Measurements from ENCODE around the gene LONP2. TPM values are rescaled to one million over a fixed set of nuclear protein-coding genes. Genes with fewer than 3 reads are reported as not detected.
"Not testable (repeated sequence)": the region's sequence is repeated elsewhere in the genome, so short reads cannot be mapped to it uniquely, and the experiment has no call there.

LONP2 gene
- total RNA-seq, 1 donor from 2014 or later, result 81.9 TPM

DNA sequence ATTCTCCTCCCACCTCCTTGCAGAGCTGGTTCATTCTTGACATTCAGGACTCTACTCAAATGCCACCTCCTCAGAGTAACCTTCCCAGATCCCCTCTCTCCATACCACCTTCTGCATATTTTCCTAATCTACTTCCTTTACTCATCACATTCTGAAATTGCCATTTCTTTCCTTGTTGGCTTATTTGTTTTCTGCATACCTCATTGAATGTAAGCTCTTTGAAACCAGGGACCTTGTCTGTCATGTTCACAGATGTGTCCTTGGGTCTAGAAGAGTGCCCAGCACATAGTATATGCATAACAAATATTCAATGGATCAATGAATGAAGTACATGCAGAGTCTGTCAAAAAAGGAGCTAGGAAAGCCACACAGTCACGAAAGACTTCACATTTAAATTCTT lies 7.8 kb upstream of the LONP2 start:
- DNase-seq, result no peak

DNA sequence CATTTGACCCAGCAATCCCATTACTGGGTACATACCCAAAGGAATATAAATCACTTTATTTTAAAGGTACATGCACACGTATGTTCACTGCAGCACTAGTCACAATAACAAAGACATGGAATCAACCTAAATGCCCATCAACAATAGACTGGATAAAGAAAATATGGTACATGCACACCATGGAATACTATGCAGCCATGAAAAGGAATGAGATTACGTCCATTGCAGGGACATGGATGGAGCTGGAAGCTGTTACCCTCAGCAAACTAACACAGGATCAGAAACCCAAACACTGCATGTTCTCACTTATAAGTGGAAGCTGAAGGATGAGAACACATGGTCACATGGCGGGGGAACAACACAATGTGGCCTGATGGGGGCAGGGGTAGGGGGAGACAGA lies 4.0 kb upstream of the LONP2 start:
- DNase-seq, result not testable (repeated sequence)

DNA sequence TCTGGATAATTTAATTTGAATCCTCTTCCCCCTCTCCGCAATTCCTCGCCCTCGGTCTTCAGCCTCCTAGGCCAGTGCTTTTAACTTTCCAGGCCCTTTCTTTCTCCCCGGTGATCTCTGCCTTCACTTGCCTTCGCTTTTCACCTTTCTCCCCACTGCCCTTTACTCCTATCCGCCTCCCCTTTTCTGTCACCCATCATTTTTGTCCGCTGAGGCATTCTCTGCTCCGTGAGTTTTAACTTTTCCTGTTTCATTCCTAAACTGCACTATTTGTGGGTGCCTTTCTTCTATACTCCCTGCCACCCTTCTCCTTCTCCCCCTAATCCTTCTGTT lies 729 bp downstream of the LONP2 start:
- no peak for DNase-seq

DNA sequence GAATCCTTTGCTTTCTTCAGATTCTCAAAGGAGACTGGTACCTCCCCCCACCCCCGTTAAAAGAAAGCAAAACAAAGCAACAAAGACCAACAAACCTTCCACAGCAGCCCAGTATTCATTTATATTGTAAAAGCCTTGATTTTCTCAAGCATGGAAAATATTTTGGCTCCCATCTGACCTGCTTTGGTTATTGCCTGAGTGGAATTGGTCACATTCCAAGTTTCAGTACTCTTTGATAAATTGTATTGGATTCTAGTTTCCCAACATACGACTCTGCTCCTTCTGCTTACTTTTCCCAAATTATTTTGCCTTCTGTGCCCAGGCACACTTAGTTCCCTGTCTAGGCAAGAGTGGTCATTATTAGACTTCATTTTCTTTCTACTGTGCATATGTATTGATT lies 2.0 kb downstream of the LONP2 start:
- DNase-seq, result no peak

DNA sequence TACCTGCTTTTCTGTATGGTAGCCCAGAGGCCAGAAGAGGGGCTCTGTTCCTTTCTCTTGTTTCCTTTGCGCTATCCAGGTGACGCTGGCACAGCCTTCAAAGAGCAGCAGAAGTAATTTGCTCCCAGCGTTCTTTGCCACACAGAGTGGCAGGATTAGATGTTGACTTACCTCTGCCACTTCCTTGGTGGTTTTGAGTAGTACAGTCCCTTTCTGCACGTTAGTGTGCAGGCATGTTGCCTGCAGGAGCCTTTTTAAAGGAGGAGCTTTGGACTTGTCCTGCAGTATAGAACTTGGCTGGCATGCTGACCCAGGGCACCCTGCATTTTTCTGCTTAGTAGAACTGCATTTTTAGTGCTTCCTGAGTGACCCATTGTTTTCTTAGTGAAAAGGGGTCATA lies 3.2 kb downstream of the LONP2 start, which contains the start of gene ABCC11:
TSS of gene ABCC11 (minus strand) at position 229 of the 400 bp plus-strand sequence. CDS start 15,618 bp downstream, outside the sequence.
- DNase-seq, result no peak

DNA sequence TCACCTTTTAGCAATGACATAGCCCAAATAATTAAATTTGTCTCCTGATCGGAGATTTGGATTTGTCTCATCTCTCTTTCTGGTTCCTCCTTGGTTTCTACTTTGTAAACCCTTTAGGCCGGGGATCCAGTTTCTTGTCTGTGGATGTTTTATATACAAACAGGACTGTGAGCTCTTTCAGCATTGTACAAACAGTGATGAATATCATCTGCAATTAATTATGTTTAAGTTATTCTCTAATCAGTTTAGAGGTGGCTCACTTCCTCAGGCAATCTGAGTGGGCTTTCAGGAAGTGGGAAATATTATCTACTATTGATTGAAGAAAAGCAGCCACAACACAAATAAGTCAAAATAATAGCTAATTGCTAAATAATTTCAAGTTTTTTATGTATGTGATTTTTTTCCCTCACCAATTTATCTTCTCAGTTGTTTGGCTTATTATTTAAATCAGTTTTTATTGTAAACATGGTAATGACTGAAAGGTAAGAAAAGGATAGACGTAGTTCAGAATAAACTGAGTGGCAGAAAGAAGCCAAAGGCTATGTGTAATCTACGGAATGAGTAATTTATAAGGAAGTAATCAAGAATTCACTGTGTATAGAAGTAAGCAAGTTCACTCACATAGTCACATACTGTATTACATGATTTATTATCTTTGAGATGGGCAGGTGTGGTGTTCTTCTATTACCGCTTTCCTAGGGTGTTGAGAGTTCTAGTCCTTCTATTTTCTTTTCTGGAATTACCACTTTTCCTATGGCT lies 6.6 kb downstream of the LONP2 start:
- DNase-seq, result no peak

DNA sequence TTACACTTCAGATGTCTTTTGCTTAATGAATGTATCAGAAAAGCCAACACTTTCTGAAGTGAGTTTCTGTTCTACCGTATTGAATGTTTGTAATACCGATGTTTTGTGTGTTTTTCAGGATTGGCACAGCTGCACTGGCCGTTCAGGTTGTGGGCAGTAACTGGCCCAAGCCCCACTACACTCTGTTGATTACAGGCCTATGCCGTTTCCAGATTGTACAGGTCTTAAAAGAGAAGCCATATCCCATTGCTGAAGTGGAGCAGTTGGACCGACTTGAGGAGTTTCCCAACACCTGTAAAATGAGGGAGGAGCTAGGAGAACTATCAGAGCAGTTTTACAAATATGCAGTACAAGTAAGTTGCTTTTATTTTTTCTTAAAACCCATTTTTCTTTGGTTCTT lies 7.9 kb downstream of the LONP2 start:
- no peak for DNase-seq

DNA sequence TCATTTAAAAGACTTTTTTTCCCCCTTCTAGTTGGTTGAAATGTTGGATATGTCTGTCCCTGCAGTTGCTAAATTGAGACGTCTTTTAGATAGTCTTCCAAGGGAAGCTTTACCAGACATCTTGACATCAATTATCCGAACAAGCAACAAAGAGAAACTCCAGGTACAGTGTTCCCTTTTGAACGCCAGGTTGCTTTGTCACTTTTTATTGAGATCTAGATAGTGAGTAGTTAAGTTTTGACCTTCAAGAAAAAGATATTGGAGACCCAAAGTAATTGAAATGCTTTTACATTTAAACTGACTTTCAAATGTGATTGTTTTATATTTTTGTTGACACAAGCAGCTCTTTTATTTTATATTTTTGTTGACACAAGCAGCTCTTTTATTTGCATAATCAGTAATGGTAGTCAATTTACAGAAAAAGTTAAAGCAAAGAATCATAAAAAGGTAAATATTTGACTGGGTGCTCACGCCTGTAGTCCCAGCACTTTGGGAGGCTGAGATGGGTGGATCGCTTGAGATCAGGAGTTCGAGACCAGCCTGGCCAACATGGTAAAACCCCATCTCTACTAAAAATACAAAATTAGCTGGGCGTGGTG lies 12.6 kb downstream of the LONP2 start:
- DNase-seq, result no peak

DNA sequence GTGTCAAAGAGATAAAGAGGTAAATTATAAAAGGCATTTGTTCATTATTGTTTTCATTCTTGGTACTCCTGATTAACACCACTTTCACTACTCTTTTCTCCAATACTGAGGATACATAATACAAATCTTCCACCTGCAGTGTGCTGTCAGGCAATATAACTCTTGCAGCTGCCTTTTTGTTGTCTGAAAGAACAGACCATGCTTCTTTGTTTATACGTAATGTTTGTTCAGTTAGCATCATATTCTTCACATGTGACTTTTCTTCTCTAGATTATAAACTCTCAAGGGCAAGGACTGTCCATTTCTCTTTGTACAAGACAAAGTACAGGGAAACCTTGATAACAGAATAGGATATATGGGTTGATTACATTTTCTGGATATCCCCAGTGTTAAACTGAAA lies 17.5 kb downstream of the LONP2 start:
- DNase-seq, result no peak

DNA sequence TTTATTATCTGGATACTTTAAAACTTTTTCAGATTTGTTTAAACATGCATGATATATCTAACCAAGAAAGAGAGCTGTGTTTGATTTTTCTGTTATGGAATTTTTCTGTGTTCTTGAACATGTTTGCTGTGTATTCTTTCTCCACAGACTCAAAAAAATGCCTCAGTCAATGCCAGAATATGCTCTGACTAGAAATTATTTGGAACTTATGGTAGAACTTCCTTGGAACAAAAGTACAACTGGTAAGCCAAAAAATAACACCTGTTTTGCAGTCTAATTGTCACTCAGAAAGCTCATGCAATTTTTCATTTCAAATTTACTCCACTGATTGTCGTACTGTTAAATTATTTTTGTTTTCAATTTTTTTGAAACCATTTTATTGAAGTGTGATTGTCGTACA lies 18.5 kb downstream of the LONP2 start:
- DNase-seq, result no peak

DNA sequence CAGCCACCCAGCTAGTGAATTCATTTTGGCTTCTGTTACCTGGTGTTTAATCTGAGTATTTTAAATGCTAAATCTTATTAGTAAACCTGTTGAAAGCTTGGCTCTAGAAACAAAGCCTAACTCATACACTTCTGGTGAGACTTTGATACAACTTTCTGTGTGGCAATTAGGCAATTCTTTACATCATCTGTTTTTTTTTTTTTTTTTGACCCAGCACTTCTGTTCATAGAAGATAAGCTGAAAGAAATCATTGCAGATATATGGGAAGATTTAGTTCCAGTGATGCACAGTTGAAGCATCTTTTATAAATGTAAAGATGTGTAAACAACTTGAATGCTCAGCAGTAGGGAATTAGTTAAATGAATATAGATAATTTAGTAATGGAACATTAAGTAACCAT lies 24.9 kb downstream of the LONP2 start:
- no peak for DNase-seq

DNA sequence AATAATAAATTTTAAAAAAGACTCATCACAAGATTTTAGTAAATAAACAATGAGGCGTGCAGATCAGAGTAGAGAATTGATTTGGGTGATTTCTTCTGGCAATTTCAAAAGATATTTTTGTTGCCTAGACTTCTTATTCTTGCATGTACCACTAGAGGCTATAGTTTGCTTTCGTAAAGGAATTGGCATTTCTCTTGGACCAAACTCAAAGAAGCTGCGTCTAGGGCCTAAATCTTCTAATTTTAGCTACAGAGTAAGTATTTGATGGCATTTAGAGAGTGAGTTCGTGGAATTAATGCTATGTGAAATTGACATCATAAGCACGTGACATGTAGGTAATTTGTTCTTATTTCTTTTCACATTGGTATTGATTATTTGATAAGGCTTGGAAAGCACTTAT lies 27.6 kb downstream of the LONP2 start:
- no peak for DNase-seq

DNA sequence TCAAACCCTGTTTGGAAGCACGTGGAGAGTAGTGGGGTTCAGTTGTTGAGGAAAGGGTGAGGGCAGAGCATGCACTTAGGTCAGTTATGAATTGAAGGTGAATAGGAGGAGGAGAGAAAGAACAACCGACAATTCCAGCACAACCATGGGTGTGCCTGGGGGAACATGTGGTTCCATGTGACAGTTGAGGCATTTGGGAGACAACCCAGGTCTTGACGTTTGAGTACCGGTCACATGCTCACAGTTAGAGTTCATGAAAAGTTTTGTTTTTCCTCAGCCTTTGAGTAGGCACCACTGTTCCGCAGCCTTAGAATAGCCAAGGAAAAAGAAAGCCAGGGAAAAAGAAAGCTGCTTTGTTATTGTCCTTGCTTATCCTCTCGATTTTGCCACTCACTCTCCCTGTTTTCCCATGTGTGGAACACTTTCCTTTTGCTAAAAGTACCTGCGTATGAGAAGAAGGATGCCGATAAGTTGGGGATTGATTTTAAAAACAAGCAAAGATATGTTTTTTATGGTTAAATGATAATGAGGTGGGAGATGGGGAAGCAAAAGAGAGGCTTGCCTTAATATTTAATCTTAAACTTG lies 28.8 kb downstream of the LONP2 start:
- DNase-seq, result no peak

DNA sequence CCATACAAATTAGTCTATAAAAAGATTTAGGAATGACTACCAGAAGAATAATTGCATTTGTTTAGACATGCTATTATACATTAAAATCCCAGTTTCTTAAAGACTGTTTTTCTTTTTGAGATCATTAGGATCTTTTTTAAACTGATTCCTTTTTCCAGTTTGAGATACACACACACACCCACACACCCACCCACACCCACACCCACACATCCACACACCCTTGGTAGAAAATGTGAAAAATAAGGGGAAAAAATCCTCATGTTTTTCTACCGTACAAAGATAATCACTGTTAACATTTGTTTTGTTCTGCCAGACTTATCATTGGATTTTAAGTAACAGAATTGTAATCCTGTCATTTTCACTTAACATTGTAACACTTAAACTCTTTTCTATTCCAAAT lies 30.4 kb downstream of the LONP2 start:
- no peak for DNase-seq

DNA sequence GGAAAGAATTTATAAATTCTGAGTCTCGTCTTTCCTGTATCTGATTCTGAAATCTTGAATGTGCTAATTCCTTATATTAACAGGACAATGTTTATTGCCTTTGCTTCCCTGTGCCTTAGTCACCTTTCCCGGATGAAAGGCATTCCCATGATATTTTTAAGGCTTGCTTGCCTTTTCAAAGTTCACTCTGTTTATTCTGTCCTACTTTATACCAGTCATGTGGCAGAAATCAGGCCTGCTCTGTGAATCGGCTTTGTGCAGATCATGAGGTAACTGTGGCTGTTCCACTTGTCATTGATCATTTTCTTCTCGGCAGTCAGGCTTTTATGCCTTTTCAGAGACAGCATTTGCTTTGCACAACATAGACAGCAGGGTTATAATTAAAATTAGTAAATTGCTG lies 32.0 kb downstream of the LONP2 start:
- no peak for DNase-seq

DNA sequence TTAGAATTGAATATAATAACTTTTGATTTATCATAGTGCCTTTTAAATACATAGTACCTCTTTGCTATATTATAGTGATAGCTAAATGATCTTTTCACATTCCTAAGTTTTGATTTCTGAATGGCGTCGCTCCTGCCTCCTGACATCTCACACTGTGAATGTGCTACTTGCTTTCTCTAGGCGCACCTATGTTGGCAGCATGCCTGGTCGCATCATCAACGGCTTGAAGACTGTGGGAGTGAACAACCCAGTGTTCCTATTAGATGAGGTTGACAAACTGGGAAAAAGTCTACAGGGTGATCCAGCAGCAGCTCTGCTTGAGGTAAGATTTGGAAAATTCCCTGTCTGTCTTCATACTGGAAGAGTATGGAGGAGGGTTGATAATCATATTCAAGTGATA lies 33.1 kb downstream of the LONP2 start:
- DNase-seq, result no peak

DNA sequence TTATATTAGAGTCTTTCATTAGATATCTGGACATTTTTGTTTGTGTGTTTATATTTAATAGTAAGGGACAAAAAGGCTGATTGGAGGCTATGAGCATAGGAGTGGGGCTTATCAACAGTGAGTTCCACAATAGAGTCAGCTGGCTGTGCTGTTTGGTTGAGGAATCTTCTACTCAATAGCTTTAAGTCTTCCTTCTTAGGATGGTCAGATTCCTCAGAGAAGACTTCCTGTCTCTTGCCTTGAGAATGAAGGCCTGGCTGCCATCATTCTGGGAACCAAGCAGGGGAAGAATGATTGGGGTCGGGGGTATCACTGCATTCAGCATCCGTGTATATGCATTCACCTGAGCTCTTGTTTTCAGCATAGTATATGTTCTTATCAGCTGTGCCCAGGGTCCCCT lies 35.1 kb downstream of the LONP2 start:
- no peak for DNase-seq

DNA sequence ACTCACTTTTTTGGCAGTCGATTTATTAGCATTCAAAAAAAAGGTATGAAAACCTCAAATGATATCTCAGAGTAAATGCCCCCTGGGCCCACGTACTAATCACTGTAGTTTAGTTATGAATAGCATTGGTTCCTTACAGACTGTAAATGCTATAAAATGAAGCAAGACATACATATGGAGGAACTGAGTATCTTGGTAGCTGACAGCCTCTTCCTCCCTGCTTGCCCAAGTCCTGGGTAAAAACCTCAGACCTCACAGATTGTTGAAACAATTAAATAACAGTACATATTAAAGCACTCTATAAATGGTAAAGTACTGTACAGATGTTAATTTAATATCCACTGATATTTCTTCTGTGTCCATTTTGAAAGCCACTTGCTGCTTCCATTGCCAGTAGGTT lies 36.4 kb downstream of the LONP2 start:
- DNase-seq, result no peak

DNA sequence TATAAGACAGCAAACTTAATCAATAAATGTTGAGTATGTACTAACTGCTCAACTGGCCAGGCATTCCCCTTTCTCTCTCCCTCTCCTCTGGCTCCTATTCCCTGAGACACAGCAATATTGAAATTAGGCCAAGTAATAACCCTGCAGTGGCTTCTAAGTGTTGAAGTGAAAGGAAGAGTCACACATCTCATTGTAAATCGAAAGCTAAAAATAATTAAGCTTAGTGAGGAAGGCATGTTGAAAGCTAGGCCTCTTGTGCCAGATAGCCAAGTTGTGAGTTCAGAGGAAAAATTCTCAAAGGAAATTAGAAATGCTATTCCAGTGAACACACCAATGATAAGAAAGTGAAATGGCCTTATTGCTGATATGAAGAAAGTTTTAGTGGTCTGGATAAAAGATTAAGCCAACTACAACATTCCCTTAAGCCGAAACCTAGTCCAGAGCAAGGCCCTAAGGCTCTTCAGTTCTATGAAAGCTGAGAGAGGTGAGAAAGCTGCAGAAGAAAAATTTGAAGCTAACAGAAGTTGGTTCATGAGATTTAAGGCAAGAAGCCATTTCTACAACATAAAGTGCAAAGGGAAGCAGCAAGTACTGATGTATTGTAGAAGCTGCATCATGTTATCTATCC lies 38.6 kb downstream of the LONP2 start:
- DNase-seq, result no peak

DNA sequence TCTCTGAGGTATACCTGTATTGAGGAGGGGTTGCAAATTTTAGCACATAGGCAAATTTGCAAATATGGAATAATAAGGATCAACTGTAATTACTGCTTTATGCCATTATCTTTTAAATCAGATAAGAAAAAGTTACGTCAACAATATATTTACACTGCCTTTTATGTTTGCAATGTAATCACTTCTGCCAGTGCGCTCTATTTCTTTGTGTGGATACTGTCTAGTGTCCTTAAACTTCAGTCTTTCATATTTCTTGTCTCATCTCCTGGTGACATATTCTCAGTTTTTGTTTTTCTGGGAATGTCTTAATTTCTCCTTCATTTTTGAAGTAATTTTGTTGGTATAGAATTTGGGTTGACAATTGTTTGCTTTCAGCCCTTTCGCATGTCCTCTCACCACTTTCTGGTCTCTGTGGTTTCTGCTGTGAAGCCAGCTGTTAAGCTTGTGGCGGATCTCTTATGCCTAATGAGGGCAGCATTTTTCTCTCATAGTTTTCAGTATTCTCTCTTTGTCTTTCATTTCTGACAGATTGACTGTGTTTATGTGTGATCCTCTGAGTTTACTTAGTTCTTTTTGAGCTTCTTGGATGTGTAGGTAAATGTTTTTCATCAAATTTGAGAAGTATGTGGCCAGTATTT lies 40.8 kb downstream of the LONP2 start:
- DNase-seq, result no peak

DNA sequence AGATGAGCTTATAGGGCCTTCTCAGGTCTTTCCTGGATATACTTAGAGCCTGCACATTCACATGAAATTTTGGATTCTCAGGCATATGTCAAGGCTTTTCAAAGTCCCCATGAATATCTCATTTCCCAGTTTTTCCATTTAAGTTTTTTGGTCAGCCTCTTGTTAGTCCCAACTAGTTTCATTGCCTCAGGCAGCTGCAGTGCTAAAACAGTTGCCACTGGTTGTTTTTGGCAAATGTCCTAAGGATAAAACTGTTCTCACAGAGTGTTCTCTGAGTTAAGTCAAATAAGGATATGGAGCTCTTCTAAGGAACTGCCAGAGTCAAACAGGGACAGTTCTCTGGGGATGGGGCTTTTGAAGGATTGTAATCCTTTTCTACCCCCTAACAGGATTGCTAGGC lies 43.1 kb downstream of the LONP2 start:
- DNase-seq, result no peak

DNA sequence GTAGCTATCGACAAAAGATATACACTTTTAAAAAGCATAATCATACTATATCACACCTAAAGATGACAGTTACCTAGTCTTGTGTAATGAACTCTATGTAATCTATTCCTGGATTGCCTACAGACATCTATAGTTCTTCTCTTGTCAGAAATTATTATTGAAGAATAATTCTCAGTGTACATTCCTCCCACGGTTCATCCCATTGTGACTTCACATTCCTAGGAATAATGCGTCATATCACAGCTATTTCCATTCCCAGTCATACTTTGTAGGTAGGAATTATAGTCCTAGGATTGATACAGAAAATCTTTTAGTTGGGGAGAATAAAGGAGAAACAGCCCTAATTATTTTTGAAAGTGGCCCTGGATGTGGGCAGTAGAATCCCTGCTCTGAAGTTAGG lies 47.2 kb downstream of the LONP2 start:
- DNase-seq, result no peak

DNA sequence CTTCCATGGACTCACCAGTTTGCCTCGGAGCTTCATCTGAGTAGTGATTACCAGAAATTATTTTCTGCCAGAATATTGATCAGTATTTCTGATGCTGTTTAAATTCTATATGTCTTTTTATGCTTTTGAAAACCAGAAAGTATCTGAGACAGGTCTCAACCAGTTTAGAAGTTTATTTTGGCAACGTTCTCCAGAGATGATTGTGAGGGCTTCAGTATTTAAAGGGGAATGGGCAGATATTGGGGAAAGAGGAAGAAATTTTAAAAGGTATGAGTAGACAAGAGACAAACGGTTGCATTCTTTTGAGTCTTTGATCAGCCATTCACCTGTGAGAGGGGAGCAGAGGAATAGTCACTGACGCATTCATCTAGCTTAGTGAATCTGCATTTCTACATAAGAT lies 47.7 kb downstream of the LONP2 start:
- DNase-seq, result no peak

All from occipital lobe (tissue), 2 donors.